Fibroblast of lung (primary cell): ENCODE measurements around the gene HEATR1.

Source experiments
- EZH2 ChIP-seq: IDR thresholded peaks from 2 replicates; pipeline ENCODE4 v1.5.1; 2012; ENCODE audit warnings: low read length, control low read depth, mild to moderate bottlenecking; ENCODE audit errors: missing control alignments
- TF ChIP-seq, protein P1 (sequence below), 2 donors: IDR thresholded peaks in 1 of 2; conservative IDR thresholded peaks in 1 of 2; 1 replicate in 1 of 2; 2 replicates in 1 of 2; pipeline ENCODE4 v1.5.1; 2011 to 2012; ENCODE audit warnings: low read length in 2 of 2, control low read depth in 1 of 2, inconsistent platforms in 1 of 2, low read depth in 1 of 2, mild to moderate bottlenecking in 1 of 2

DNA sequence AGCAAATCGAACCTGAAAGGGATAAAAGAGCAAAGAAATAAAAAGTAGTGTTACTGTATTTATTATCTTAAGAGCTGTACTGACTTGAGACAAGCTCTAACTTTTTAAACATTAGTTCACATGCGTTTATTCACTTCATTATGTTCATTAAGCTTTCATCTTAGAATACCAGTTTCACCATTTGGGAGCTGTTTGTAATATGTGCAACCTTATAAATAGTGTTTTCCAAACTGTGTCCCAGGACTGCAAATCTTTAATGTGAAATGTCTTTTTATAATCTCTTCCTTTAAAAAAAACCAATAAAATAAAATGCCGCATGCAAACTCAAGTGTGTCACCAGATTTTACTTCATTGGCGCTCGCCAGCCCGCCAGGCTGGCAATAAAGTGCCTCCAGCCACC is 52.2 kb downstream of the HEATR1 start:
- TF ChIP-seq, protein P1, sequence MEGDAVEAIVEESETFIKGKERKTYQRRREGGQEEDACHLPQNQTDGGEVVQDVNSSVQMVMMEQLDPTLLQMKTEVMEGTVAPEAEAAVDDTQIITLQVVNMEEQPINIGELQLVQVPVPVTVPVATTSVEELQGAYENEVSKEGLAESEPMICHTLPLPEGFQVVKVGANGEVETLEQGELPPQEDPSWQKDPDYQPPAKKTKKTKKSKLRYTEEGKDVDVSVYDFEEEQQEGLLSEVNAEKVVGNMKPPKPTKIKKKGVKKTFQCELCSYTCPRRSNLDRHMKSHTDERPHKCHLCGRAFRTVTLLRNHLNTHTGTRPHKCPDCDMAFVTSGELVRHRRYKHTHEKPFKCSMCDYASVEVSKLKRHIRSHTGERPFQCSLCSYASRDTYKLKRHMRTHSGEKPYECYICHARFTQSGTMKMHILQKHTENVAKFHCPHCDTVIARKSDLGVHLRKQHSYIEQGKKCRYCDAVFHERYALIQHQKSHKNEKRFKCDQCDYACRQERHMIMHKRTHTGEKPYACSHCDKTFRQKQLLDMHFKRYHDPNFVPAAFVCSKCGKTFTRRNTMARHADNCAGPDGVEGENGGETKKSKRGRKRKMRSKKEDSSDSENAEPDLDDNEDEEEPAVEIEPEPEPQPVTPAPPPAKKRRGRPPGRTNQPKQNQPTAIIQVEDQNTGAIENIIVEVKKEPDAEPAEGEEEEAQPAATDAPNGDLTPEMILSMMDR (conservative IDR thresholded peaks at IDR 0.05 in 1 of 2, IDR thresholded peaks at IDR 0.05 in 1 of 2; ENCODE audit: low read depth in 1 of 2, low read length in 2 of 2), result no peak
- no peak for TF ChIP-seq EZH2
